Fibroblast of lung (primary cell): Measurements from ENCODE around the gene TMEM217. TPM values are rescaled to one million over a fixed set of nuclear protein-coding genes. Genes with fewer than 3 reads are reported as not detected.

ENCODE experiments used
- DNase-seq, 2 donors: peaks; one replicate each; pipeline versions ENCODE4 v3.0.0 to v3.0.0-alpha.2; 2010; ENCODE audit warnings: low read depth in 2 of 2
- H2AFZ ChIP-seq: 2 replicates; pipeline ENCODE4 v1.5.1; 2012; ENCODE audit warnings: low read length, control low read depth, inconsistent platforms
- H3K27ac ChIP-seq: 2 replicates; pipeline ENCODE4 v1.5.1; 2011; ENCODE audit warnings: low read length, control low read depth; ENCODE audit not compliant: insufficient read depth
- H3K27me3 ChIP-seq: 2 replicates; pipeline ENCODE4 v1.5.1; 2011; ENCODE audit warnings: mild to moderate bottlenecking, low read length; ENCODE audit not compliant: control insufficient read depth, insufficient read depth
- H3K36me3 ChIP-seq: 2 replicates; pipeline ENCODE4 v1.5.1; 2011; ENCODE audit warnings: low read length; ENCODE audit not compliant: control insufficient read depth, insufficient read depth
- H3K4me1 ChIP-seq: 2 replicates; pipeline ENCODE4 v1.5.1; 2011; ENCODE audit warnings: low read length; ENCODE audit not compliant: control insufficient read depth, insufficient read depth; ENCODE audit errors: extremely low read depth
- H3K4me2 ChIP-seq: 2 replicates; pipeline ENCODE4 v1.5.1; 2011; ENCODE audit warnings: low read length, control low read depth; ENCODE audit not compliant: insufficient read depth; ENCODE audit errors: extremely low read depth
- H3K4me3 ChIP-seq, 4 experiments: fragments of 200-600 bp in 1 of 4; sonication (generic) in 1 of 4; replicated peaks in 1 of 4; 2 replicates each; pipeline ENCODE4 v1.5.1; 2011 to 2016; ENCODE audit warnings: low read length in 4 of 4, low read depth in 3 of 4, mild to moderate bottlenecking in 3 of 4, control low read depth in 2 of 4, inconsistent platforms in 1 of 4, mixed read lengths in 1 of 4; ENCODE audit not compliant: insufficient read depth in 1 of 4; ENCODE audit errors: control extremely low read depth in 1 of 4
- H3K79me2 ChIP-seq: 2 replicates; pipeline ENCODE4 v1.5.1; 2012; ENCODE audit warnings: mild to moderate bottlenecking, low read length, inconsistent platforms; ENCODE audit not compliant: control insufficient read depth, insufficient read depth
- H3K9ac ChIP-seq: 2 replicates; pipeline ENCODE4 v1.5.1; 2011; ENCODE audit warnings: mild to moderate bottlenecking, low read length, control low read depth; ENCODE audit not compliant: insufficient read depth
- H3K9me3 ChIP-seq: 2 replicates; pipeline ENCODE4 v1.5.1; 2012; ENCODE audit warnings: low read depth, low read length; ENCODE audit not compliant: control insufficient read depth, insufficient read depth
- H4K20me1 ChIP-seq: 2 replicates; pipeline ENCODE4 v1.5.1; 2011; ENCODE audit warnings: low read length; ENCODE audit not compliant: control insufficient read depth, insufficient read depth; ENCODE audit errors: extremely low read depth
- CTCF ChIP-seq, 2 donors: IDR thresholded peaks in 1 of 2; conservative IDR thresholded peaks in 1 of 2; 1 replicate in 1 of 2; 2 replicates in 1 of 2; pipeline ENCODE4 v1.5.1; 2011 to 2012; ENCODE audit warnings: low read length in 2 of 2, control low read depth in 1 of 2, inconsistent platforms in 1 of 2, low read depth in 1 of 2, mild to moderate bottlenecking in 1 of 2
- EZH2 ChIP-seq: IDR thresholded peaks from 2 replicates; pipeline ENCODE4 v1.5.1; 2012; ENCODE audit warnings: low read length, control low read depth, mild to moderate bottlenecking; ENCODE audit errors: missing control alignments
- polyA plus RNA-seq, 2 donors: library from polyadenylated mRNA; depleted of rRNA in 1 of 2; stranded (reverse) in 1 of 2; unstranded in 1 of 2; fragments of >200 nt; gene quantifications; 2 replicates each; pipeline ENCODE4 v1.2.1, GENCODE V29; 2011 to 2012; ENCODE audit warnings: missing spikeins in 1 of 2
- total RNA-seq: library from RNA; depleted of rRNA; stranded (reverse); fragments of >200 nt; gene quantifications from 2 replicates; pipeline ENCODE4 v1.2.1, GENCODE V29; 2014

Gene TMEM217
- total and polyA plus RNA-seq, 2 donors (not counting 1 experiment from before 2014, with no cell fraction given) = 3.1 to 4.0 TPM

- Histone ChIP-seq H3K79me2 (peaks cover 14% of the 10 kb centered on the region), H3K4me1 (no peaks in the 10 kb centered on the region), H4K20me1 (no peaks in the 10 kb centered on the region), H2AFZ (no peak overlapping the region), H3K4me3 (no peak overlapping the region), H3K27me3 (no peaks in the 10 kb centered on the region), H3K4me2 (no peak overlapping the region), H3K36me3 (peaks cover 15% of the 10 kb centered on the region), H3K27ac (no peak overlapping the region), H3K9ac (no peak overlapping the region), H3K9me3 (no peaks in the 10 kb centered on the region)
- no peak for DNase-seq
- TF ChIP-seq EZH2 (no peak), CTCF (conservative IDR thresholded peaks at IDR 0.05 in 1 of 2, IDR thresholded peaks at IDR 0.05 in 1 of 2; ENCODE audit: low read depth in 1 of 2, low read length in 2 of 2) (no peak)
Measured at GRCh38 chr6:37175332-37176267, 82.3 kb downstream of the TMEM217 start.

- peaks cover 15% of the 10 kb centered on the region for H3K36me3 ChIP-seq
- no peaks in the 10 kb centered on the region for H3K4me1 ChIP-seq
- H4K20me1 ChIP-seq = no peaks in the 10 kb centered on the region
- H2AFZ ChIP-seq = no peak overlapping the region
- H3K4me2 ChIP-seq = no peak overlapping the region
- no peaks in the 10 kb centered on the region for H3K27me3 ChIP-seq
- no peak overlapping the region for H3K9ac ChIP-seq
- no peaks in the 10 kb centered on the region for H3K9me3 ChIP-seq
- no peak for DNase-seq
- no peak overlapping the region for H3K27ac ChIP-seq
- H3K79me2 ChIP-seq = peaks cover 20% of the 10 kb centered on the region
- no peak overlapping the region for H3K4me3 ChIP-seq
- TF ChIP-seq EZH2 (no peak), CTCF (conservative IDR thresholded peaks at IDR 0.05 in 1 of 2, IDR thresholded peaks at IDR 0.05 in 1 of 2; ENCODE audit: low read depth in 1 of 2, low read length in 2 of 2) (no peak)
Measured at GRCh38 chr6:37174515-37175331, 83.2 kb downstream of the TMEM217 start.

GRCh38 chr6:37174196-37174514 is 83.8 kb downstream of the TMEM217 start:
- no peak overlapping the region for H3K4me3 ChIP-seq

More at GRCh38 chr6:37174196-37174514, 83.8 kb downstream of the TMEM217 start:
- Histone ChIP-seq H3K9me3 (no peaks in the 10 kb centered on the region), H3K9ac (no peak overlapping the region), H2AFZ (no peak overlapping the region), H3K27ac (no peak overlapping the region), H3K79me2 (peaks cover 20% of the 10 kb centered on the region), H3K4me2 (no peak overlapping the region), H3K4me1 (no peaks in the 10 kb centered on the region), H3K36me3 (peaks cover 15% of the 10 kb centered on the region), H3K27me3 (no peaks in the 10 kb centered on the region), H4K20me1 (no peaks in the 10 kb centered on the region)
- no peak for TF ChIP-seq CTCF (conservative IDR thresholded peaks at IDR 0.05 in 1 of 2, IDR thresholded peaks at IDR 0.05 in 1 of 2; ENCODE audit: low read depth in 1 of 2, low read length in 2 of 2)
- no peak for TF ChIP-seq EZH2
- no peak for DNase-seq
